Activated CD4-positive, alpha-beta T cell treated with anti-CD3 and anti-CD28 coated beads, Interleukin-2, amount 50 U/mL, for 16 hours (primary cell): Measurements from ENCODE around the gene CEP112.
A peak's percentile ranks its signal among the peaks of the same experiment; 100 is the strongest.
"Not testable (repeated sequence)": the region's sequence is repeated elsewhere in the genome, so short reads cannot be mapped to it uniquely, and the experiment has no call there.

Source experiments
- DNase-seq: peaks from one replicate; pipeline ENCODE4 v3.0.0-alpha.2; 2020

Gene CEP112

GRCh38 chr17:65811043-65811442 is 380.9 kb downstream of the CEP112 start:
- no peak for DNase-seq

GRCh38 chr17:65809366-65809765 is 382.6 kb downstream of the CEP112 start:
- no peak for DNase-seq

GRCh38 chr17:65808566-65808965 is 383.4 kb downstream of the CEP112 start:
- DNase-seq = not testable (repeated sequence)

GRCh38 chr17:65807361-65807760 is 384.6 kb downstream of the CEP112 start:
- DNase-seq = no peak

GRCh38 chr17:65801513-65801912 is 390.4 kb downstream of the CEP112 start:
- DNase-seq = no peak

- peak; percentile 37 for DNase-seq
These were observed 391.3 kb downstream of the CEP112 start for GRCh38 chr17:65800655-65801054.

GRCh38 chr17:65799869-65800268 is 392.1 kb downstream of the CEP112 start:
- DNase-seq = peak; percentile 56

GRCh38 chr17:65799454-65799853 is 392.5 kb downstream of the CEP112 start:
- DNase-seq = peak; percentile 56

- no peak for DNase-seq
These were observed 394.1 kb downstream of the CEP112 start for GRCh38 chr17:65797809-65798208.

- DNase-seq = no peak
These were observed 394.8 kb downstream of the CEP112 start for GRCh38 chr17:65797101-65797500.

GRCh38 chr17:65794572-65794971 is 397.4 kb downstream of the CEP112 start:
- DNase-seq = no peak

- DNase-seq = no peak
These were observed 401.7 kb downstream of the CEP112 start for GRCh38 chr17:65790241-65790640.

- no peak for DNase-seq
These were observed 404.4 kb downstream of the CEP112 start for GRCh38 chr17:65787503-65787902.

GRCh38 chr17:65786479-65786878 is 405.5 kb downstream of the CEP112 start:
- no peak for DNase-seq

GRCh38 chr17:65785109-65785508 is 406.8 kb downstream of the CEP112 start:
- no peak for DNase-seq

GRCh38 chr17:65783845-65784334 is 408.0 kb downstream of the CEP112 start:
- no peak for DNase-seq

- DNase-seq = peak; percentile 28
These were observed 409.7 kb downstream of the CEP112 start for GRCh38 chr17:65782104-65782706.

- DNase-seq = no peak
These were observed 411.8 kb downstream of the CEP112 start for GRCh38 chr17:65780111-65780510.

GRCh38 chr17:65776890-65777289 is 415.0 kb downstream of the CEP112 start:
- DNase-seq = no peak

GRCh38 chr17:65774787-65775186 is 417.1 kb downstream of the CEP112 start:
- DNase-seq = no peak

GRCh38 chr17:65772989-65773388 is 418.9 kb downstream of the CEP112 start:
- DNase-seq = no peak

- DNase-seq = no peak
These were observed 420.2 kb downstream of the CEP112 start for GRCh38 chr17:65771704-65772103.

- no peak for DNase-seq
These were observed 428.1 kb downstream of the CEP112 start for GRCh38 chr17:65763786-65764185.

- DNase-seq = no peak
These were observed 429.0 kb downstream of the CEP112 start for GRCh38 chr17:65762973-65763372.

GRCh38 chr17:65759532-65759931 is 432.4 kb downstream of the CEP112 start:
- DNase-seq = no peak
